Posterior vena cava (tissue), 2 donors: ENCODE results near the gene HOTAIR. TPM values are rescaled to one million over a fixed set of nuclear protein-coding genes. Genes with fewer than 3 reads are reported as not detected.
A peak's percentile ranks its signal among the peaks of the same experiment; 100 is the strongest.

ENCODE experiments used
- DNase-seq: peaks from one replicate; pipeline ENCODE4 v3.0.0-alpha.2; 2020; ENCODE audit warnings: low spot score
- intact Hi-C, 2 donors: fragments of 100-400 bp; cut with DNase I; formaldehyde crosslinking; loops; one replicate each; pipeline versions ENCODE4 v1.14.1 to v1.14.2; 2022 to 2023
- total RNA-seq, 2 donors: library from RNA; stranded (reverse); fragmentation: NEBNext Ultra II Directional; extraction: Animal tissue kit (Norgen Biotek cat#: 25700); gene quantifications; one replicate each; pipeline ENCODE4 v1.2.1, GENCODE V29; 2021
- donor health status: DM: yes; HTN: yes; CAD: no.
- donor health status: DM: yes; HTN: yes; CAD: no.

HOTAIR gene
- total RNA-seq, 2 donors from 2014 or later: 2.0 to 4.8 TPM

DNA sequence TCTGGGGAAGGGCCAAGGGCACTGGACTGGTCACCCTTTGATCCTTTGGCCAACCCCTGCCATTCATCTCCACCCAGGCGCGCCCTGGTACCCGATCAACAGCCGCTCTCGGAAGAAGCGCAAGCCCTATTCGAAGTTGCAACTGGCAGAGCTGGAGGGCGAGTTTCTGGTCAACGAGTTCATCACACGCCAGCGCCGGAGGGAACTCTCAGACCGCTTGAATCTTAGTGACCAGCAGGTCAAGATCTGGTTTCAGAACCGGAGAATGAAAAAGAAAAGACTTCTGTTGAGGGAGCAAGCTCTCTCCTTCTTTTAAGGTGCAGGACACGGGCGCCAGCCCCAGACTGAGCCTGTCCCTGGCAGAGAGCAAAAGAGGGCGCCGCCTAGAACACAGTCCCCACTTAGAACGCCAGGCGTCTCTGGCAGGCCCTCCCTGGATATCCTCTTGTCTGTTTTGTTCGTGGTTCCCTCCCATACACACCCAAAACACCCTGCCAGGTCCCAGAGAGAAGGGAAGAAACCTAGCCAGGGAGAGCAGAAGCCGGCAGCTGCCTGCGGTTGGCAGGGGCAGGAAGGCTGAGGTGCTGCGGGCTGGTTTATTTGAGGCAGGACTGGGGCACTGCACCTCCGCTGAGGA is 18.4 kb downstream of the HOTAIR start:
- intact Hi-C loops: no loop called here
- DNase-seq: peak; percentile 59

DNA sequence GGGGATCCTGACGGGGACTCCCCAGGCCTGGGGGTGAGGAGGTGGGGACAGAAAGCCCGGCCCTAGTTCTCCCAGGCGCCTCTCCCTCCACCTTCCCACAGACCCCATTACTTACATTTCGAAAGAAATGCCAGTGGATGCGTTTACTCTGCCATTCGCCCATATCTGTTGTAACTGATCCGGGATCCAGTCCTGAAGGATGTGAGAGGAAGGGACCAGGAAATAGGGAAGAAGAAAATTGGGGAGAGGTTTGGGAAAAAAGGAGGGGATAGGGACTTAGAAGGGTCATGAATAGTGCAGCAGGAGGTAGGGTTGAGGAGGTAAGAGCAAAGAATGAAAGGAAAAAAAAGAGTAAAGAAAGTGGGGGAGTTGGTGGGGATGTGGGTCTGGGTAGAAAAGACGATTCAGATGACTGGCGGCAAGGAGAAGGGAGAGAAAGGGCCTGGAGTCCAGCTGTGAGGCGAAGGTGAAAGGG is 18.9 kb downstream of the HOTAIR start:
- no peak for DNase-seq
- intact Hi-C loops: no loop called here

DNA sequence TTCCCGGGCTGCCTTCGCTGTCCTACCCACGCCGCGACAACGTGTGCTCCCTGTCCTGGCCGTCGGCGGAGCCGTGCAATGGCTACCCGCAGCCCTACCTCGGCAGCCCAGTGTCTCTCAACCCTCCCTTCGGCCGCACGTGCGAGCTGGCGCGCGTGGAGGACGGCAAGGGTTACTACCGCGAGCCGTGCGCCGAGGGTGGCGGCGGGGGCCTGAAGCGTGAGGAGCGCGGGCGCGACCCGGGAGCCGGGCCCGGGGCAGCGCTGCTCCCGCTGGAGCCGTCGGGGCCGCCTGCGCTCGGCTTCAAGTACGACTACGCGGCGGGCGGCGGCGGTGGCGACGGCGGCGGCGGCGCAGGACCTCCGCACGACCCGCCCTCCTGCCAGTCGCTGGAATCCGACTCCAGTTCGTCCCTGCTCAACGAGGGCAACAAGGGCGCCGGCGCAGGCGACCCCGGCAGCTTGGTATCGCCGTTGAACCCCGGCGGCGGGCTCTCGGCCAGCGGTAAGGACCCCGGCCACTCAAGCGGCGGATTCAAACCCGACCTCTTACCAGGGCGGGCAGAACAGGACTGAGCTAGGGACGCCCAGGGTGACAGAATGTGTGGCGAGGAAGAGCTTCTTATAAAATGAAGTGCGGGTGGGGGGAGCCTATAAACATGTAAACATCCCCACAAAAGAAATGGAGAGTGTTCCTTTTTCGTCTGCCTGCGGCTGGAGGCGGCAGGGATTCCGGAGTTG is 19.5 kb downstream of the HOTAIR start:
- DNase-seq: peak; percentile 72
- intact Hi-C loops: no loop called here

DNA sequence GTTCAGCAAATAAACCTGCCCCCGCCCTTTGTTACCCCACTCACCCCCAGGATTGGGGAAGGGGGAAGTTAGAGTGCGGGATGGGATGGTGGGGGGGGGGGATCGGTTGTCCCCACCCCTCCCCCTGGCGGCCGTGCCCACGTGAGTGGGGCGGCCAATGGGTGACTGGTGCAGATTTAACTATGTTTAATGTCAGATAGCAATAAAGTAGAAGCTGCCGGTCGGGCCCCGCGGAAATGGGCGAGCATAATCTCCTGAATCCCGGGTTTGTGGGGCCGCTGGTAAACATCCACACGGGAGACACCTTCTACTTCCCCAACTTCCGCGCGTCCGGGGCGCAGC is 20.1 kb downstream of the HOTAIR start, which contains the start of gene HOXC12:
Gene HOXC12 (plus strand): TSS at position 210 of the 342 bp plus-strand sequence. CDS start 27 bp downstream, at position 237.
- intact Hi-C loops: no loop called here
- DNase-seq: peak; percentile 70

DNA sequence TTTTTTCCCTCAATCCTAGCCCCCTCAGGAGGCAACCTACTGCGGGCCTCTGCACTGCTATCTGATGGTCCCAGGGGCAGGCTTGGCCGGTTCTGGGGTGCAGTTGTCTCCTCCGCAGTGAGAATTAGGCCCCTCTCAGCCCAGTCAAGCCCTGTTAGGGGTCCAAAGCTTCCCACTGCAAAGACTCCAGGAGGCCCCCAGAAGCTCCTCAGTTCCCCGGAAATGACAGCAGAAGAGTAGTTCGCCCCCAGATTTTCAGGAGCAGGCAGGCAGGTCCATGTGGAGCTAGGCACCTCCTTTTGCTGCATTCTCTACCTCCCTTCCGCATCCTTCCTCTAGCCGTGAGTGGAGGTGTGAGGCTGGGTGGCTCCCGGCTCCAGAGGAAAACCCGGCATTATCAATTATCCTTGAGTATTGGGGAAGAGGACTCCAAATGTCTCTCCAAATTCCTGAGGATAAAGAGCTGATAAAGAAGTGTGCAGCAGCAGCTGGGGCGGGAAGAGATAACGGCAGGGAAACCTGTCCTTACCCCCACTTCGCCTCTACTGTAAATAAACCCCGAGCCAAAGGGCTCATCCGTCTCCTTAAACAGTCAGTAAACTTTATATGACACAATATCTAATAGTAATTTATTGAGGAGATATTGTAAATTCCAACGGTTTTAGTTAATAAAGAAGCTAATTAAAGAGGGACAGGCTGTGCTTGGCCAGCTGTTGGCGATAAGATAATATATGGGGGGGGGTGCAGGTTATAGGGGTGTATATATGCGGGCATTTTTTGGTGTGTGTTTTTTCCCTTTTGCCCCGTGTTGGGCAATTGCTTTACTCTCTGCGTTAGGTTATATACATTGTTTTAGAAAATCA is 20.7 kb downstream of the HOTAIR start:
- intact Hi-C loops: no loop called here
- DNase-seq: no peak

DNA sequence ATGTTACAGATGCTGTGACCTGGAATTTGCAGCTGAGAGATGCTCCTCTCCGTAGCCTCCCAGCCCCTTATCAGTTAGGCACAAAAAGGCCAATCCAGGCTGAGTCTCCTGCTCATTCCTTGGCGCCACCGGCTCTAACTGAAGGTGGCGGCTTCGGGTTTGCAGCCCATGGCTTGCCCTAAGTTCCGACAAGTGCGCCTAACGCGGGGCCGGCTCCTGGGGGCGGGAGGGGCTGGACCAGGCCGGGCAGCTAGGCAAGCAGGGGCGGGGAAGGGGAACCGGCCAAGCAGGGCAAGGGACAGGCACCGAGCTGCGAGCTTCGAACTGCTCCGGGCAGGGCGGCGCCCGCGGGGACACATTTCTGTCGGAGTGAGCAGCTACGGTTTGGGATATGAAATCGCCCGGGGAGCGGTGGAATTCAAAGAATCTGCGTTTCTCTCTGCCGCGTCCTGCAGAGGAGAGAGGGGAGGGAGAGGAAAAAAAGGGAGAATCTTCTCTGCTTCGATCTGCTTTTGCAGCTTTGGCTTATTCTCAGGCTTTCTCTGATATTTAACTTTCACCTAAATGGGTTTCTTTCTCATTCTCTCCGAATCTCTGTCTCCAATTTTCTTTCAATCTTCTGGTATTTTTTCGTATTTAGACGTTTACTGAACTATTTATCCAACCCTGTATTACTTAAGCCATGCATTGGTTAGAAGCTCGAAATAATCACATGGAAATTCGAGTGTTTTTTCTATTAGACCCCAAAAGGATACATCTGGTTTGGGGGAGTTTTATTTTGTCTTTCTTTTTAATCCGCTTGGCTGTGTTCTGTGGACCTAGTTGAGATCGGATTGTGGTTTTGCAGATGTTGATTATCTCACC is 21.7 kb downstream of the HOTAIR start:
- no peak for DNase-seq
- intact Hi-C loops: no loop called here

DNA sequence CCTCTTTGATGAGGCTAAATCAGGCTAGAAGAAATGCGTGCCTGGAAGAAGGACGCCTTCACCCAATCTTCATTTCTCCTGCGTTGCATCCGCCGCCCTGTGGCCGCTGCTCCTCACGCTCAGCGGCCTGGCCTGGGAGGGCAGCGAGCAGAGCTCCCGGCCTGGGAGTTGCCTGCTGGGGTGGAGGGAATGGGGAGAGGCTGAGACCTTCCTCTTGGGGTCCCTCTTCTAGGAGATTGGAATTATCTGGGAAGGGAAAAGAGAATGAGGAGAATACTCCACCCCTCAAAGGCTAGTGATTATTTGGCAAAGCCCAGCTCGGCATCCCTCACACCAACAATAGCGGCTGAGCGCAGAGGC is 22.4 kb downstream of the HOTAIR start:
- DNase-seq: no peak
- intact Hi-C loops: no loop called here

DNA sequence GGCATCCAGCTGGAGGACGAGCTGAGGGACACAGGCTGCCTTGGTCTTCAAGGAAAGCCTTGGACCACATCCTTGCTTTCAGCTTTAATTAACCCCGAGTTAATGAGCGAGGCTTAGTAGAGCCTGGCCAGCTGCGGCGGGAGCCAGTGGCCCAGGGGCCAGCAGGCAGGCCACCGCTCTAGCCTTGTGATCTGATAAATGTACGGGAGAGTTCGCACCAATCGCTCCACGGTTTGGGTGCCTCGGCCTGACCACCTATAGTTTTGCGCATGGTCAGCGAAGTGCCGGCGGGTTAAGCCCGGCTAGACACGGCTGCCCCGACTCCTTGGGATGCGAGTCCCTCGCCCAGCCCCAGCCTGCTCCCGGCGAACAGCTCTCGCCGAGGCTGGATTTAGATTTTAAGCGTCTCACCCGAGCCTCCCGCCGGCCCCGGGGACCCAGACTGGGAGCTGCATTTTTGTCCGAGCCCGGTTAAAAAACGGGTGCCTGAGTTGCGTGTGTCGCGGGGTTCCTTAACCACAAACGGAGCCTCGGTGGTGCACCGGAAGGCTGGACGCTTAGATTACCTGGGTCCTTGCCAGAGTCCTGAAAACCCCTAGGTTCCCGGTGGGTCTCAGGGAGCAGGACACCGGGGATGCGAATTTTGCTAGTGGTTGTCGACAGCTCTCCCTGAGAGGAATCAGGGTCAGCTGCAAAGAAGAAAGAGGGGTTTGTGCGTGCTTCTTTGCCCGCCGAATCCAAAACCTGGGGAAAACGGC is 23.0 kb downstream of the HOTAIR start:
- intact Hi-C loops: no loop called here
- no peak for DNase-seq

DNA sequence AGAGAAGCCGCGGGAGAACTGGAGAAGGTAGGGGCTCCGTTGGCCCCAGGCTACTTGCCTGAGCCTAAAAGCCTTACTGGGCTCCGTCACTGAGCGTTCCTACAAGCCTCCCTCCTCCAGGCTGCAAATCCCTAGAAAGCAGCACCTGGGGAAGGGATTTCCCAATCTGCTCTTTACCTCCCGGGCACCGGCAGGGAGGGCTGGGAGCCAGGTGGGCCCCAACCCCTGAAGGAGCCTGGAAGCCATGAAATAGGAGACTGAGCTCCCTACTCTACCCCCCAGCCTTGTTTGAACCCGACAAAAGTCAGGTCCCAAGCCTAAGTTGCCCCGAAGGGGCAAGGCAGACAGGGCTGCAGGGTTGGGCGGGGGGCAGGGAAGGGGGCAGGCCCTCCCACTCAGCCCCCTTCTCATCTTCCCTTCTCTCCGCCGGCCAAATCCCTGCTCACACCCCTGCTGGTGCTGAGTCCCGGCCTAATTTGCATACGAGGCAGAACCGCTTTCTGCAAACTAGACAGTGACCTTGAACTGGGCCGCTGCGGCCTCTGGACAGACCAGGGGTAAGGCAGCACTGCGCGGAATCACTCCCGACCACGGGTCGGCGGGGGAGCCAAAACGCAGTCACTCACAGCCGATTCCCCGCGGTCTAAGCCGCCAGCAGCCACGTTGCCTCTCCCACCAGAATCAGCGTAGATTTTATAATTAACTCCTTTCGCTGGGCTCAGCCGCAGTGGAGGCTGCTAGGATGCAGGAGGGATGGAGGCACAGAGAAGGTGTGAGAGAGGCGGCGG is 23.8 kb downstream of the HOTAIR start:
- DNase-seq: no peak
- intact Hi-C loops: no loop called here

DNA sequence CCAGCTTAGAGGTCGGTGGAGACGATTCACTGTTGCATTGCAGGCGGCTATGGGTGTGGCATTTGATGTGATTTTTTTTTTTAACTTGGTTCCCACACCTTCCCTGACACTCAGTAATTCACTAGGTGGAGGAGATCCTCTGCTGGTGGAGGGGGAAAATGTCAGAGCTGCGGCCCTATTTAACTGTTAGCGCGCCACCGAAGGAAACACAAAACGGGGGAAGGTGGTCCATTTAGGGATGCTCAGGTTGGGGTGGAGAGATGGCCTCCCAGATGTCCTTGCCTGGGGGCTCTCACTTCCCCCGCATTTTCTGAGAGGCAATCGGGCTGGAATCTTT is 24.3 kb downstream of the HOTAIR start:
- intact Hi-C loops: no loop called here
- no peak for DNase-seq

DNA sequence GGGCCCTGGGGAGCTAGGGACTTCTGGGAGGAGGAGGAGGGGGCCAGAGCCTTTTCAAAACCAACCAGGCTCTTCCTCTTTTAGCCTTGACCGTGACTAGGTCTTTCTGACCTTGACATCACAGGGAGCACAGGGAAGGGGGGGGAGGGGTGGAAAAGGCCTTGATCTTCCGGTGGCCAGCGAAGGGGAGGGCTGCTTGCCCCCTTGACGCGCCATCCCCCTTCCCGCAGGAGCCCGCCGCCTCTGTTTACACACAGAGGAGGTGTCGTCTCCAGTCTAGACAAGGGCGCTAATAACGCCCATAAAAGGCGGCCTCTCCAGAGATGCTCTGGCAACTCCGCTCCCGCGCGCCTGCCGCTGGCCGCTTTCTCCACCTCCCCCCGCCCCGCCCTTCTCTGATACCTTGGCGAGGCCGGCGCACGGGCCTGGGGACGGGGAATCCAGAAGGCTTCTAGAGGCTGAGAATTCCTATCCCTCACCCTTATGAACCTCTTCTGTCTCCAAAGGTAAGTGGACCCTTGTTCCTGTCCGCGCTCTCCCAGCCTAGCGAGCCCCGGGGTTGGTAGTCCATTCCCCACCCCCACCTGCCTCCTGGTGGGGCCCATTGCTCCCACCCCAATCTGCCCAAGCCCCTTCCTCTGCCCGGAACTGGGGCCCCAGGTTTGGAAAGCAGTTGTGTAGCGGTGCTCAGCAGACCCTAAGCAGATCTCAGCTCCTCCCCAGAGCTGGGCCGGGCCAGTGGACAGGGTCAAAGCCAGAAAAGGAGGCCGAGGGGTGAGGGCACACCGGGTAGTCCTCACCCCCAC is 24.9 kb downstream of the HOTAIR start:
- intact Hi-C loops: no loop called here
- DNase-seq: no peak

DNA sequence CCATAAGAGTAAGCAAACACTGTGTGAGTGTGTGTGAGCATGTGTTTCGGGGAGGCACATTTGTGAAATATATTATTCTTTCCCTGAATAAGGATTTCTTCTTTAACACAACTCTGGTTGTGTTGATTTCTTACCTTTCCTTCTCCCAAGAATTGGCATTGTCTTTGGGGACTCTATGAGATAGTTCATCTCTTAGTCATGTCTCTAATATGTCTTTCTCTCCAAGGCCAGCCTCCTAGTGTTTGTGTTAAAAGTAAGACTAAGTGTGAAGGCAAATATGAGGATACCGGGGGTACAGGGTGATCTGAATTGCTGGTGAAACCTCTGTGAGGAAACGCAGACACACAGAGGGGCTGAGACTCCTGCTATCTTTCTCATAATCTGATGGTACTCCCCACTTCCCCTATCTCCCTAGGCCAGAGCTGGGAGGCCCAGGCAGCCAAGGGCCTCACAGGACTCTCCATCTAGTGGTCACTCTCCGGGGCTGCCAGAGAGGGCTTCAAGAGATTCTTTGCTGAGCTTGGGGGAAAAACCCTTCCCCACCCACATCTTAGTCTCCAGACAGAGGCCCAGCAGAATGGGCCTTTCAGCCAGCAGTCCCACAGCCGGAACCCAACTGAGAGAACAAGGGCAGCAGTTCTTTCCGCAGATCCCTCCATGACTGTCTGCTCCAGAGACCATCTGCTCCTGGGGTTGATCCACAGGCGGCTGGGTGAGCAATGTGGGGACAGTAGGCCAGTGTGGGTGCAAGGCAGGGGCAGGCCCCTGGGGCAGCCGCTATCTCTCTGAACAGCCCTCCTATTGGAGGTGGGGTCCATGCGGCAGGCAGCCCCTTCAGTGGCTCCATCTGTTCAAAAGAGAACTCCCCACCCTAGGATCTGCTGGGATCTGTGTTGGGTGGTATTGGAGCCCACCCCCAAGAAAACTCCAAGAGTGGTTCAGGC is 25.8 kb downstream of the HOTAIR start:
- no peak for DNase-seq
- intact Hi-C loops: no loop called here

DNA sequence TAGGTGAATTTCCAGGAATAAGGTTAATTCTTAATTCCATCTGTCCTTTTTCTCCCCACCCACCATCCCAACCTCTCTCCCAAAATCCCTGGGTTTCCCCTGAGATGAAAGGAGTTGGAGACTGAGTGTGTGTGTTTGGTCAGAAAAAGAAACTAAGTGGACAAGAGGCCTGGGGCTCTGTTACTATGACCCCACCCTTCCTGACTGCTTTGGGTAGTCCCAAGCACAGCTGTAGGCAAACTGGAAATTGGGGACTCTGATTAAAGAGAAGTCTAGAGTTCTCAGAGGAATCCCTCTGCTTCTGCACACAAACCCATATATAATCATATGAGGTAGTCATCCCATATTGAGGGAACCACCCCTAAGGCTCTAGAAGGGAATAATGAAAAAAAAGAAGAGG is 27.0 kb downstream of the HOTAIR start:
- intact Hi-C loops: no loop called here
- no peak for DNase-seq

DNA sequence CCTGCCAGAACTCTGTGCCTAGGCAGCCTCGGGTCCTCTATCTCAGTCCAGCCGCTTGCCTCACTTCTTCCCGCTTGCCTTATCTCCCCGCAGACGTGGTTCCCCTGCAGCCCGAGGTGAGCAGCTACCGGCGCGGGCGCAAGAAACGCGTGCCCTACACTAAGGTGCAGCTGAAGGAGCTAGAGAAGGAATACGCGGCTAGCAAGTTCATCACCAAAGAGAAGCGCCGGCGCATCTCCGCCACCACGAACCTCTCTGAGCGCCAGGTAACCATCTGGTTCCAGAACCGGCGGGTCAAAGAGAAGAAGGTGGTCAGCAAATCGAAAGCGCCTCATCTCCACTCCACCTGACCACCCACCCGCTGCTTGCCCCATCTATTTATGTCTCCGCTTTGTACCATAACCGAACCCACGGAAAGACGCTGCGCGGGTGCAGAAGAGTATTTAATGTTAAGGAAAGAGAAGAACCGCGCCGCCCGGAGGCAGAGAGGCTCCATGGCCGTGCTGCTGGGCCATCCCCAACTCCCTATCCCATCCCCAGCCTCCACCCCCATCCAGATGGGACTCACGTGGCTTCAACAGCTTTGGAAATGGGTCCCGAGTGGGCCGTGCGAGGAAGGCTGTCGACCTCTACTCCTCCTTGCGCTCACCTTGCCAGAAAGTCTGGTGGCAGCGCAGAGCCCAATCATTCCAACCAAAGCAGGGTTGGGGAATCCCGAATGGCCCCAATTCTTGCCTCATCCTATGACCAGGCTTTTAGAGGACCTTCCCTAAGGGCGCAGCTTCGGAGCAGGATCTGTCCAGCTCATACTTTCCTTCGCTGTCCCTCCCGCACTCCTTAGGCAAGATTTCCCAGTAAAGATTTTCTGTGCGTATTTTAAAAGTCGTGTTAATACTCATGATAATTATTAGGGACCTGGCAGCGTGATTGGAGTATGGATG is 29.6 kb downstream of the HOTAIR start:
- intact Hi-C loops: no loop called here

DNA sequence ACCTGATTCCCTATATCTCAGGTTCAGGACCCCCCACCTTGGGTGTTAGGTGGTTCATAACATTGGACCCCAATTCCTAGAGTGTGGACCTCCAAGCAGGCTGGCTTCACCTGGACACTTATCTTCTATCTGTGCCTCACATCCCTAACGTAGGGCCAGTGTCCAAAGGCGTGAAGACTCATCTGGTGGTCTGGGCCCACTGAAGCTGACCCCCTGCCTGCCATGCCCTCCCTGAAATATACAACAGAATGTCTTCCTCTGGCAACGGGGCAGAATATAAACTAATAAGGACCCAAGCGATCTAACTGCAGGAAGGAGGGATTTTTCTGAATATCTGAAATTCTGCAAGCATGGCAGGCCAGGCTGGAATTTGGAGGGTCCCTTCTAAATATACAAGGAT is 30.5 kb downstream of the HOTAIR start:
- DNase-seq: no peak
- intact Hi-C loops: no loop called here

More for the DNA sequence above, 29.6 kb downstream of the HOTAIR start:
- DNase-seq: no peak
